OCI-LY3 (cell line): ENCODE measurements around the gene RHOD.

Experiments used
- CTCF ChIP-seq: fragments of 200-600, 300-600 bp; sonication (generic); IDR thresholded peaks from 2 replicates; pipeline ENCODE4 v1.5.1; 2014; ENCODE audit warnings: antibody characterized with exemption, low read length, low read depth
- EZH2phosphoT487 ChIP-seq: fragments of 200-600 bp; shearing (Covaris generic); IDR thresholded peaks from 2 replicates; pipeline ENCODE4 v1.6.1; 2018; ENCODE audit warnings: antibody characterized with exemption, mixed run types, low read depth

GRCh38 chr11:67040147-67040546 lies 16.5 kb upstream of the RHOD start:
- TF ChIP-seq EZH2phosphoT487 = no peak
- TF ChIP-seq CTCF = 0 out of 2 replicates have a peak, but pooled peaks have one; percentile 5
